ENCODE data around the gene FAM114A1. TPM values are rescaled to one million over a fixed set of nuclear protein-coding genes. Genes with fewer than 3 reads are reported as not detected.

The FAM114A1 gene
- total and polyA plus RNA-seq, 2 experiments from 2014 or later: 32.2 to 39.9 TPM

DNA sequence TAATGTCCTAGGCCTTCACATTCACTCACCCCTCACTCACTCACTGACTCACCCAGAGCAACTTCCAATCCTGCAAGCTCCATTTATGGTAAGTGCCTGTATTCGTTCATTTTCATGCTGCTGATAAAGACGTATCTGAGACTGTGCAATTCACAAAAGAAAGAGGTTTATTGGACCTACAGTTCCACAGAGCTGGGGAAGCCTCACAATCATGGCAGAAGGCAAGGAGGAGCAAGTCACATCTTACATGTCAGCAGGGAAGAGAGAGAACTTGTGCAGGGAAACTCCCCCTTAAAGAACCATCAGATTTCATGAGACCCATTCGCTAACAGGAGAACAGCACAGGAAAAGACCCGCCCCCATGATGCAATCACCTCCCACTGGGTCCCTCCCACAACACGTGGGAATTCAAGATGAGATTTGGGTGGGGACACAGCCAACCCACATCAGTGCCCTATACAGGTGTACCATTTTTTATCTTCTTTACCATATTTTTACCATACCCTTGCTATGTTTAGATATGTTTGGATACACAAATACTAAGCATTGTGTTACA, 44.8 kb upstream of the FAM114A1 start:
- Histone ChIP-seq H3K4me1 (ENCODE audit: low read depth) (no peaks in the 10 kb centered on the region), H3K9me3 (ENCODE audit: low read depth) (no peaks in the 10 kb centered on the region), H3K4me3 (no peak overlapping the region), H3K27ac (no peak overlapping the region), H3K36me3 (no peaks in the 10 kb centered on the region), H3K27me3 (no peaks in the 10 kb centered on the region)
- no peak for DNase-seq (ENCODE audit: low read depth in 1 of 2, low spot score in 1 of 2)
- TF ChIP-seq, protein P1, sequence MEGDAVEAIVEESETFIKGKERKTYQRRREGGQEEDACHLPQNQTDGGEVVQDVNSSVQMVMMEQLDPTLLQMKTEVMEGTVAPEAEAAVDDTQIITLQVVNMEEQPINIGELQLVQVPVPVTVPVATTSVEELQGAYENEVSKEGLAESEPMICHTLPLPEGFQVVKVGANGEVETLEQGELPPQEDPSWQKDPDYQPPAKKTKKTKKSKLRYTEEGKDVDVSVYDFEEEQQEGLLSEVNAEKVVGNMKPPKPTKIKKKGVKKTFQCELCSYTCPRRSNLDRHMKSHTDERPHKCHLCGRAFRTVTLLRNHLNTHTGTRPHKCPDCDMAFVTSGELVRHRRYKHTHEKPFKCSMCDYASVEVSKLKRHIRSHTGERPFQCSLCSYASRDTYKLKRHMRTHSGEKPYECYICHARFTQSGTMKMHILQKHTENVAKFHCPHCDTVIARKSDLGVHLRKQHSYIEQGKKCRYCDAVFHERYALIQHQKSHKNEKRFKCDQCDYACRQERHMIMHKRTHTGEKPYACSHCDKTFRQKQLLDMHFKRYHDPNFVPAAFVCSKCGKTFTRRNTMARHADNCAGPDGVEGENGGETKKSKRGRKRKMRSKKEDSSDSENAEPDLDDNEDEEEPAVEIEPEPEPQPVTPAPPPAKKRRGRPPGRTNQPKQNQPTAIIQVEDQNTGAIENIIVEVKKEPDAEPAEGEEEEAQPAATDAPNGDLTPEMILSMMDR (IDR thresholded peaks at IDR 0.05; ENCODE audit: low read depth, low read length): no peak

DNA sequence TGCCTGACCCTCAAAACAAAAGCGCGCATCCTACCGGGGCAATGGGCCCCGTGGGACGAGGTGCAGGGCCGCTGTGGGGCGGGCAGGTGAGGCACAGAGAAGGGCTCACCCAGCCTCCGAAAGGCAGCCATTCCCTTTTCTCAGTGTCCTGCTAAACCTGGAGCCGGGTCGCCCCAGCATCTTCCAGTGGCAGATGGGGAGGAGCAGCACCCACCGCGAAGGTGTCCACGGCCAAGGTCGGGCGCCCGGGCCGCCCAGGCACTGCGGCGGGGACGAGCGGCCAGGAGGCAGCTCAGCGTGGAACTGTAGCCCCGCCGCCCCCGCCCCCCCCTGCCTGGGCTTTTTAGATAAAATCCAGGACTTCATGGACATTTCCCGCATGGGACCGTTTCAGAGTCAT, 43.8 kb upstream of the FAM114A1 start:
- no peak for DNase-seq (ENCODE audit: low read depth in 1 of 2, low spot score in 1 of 2)
- Histone ChIP-seq H3K27me3 (no peaks in the 10 kb centered on the region), H3K4me1 (ENCODE audit: low read depth) (no peaks in the 10 kb centered on the region), H3K4me3 (no peak overlapping the region), H3K27ac (no peak overlapping the region), H3K9me3 (ENCODE audit: low read depth) (no peaks in the 10 kb centered on the region), H3K36me3 (no peaks in the 10 kb centered on the region)
- TF ChIP-seq, protein P1 (IDR thresholded peaks at IDR 0.05; ENCODE audit: low read depth, low read length): no peak

DNA sequence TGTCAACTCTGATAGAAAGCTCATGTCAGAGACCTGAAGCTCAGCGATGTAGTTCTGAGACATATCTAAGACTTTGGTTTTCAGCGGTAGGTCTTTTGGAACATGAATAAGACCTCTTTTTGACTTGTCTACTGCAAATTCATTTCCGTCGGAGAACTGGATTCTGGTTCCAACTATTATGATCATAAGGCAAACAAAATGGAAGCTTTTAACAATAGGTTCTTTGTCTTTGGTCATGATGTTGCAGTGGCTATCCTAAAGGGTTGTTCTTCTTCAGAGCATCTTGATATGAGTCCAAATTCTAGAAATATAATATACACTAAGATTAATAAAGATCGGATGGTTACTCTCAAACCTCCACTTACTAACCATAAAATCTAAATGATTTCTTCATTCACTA, 38.4 kb upstream of the FAM114A1 start:
- Histone ChIP-seq H3K4me3 (no peak overlapping the region), H3K36me3 (no peaks in the 10 kb centered on the region), H3K4me1 (ENCODE audit: low read depth) (no peaks in the 10 kb centered on the region), H3K27me3 (no peaks in the 10 kb centered on the region), H3K27ac (no peak overlapping the region), H3K9me3 (ENCODE audit: low read depth) (no peaks in the 10 kb centered on the region)
- TF ChIP-seq, protein P1 (IDR thresholded peaks at IDR 0.05; ENCODE audit: low read depth, low read length): no peak
- no peak for DNase-seq (ENCODE audit: low read depth in 1 of 2, low spot score in 1 of 2)

DNA sequence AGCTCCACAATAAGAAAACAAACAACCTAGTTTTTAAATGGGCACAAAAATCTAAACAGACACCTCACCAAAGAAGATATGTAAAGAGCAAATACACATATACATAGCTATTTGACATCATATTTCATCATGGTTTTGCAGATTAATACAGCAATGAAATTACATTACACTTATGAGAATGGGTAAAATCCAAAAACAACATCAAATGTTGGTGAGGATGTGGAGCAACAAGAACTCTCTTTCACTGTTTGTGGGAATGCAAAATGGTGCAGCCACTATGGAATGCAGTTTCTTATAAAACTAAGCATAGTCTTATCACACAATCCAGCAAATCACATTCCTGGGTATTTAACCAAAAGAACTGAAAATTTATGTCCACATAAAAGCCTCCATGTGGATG, 36.0 kb upstream of the FAM114A1 start:
- no peaks in the 10 kb centered on the region for H3K27me3 ChIP-seq
- peak in 1 of 2 donors; percentile 8 for DNase-seq (ENCODE audit: low read depth in 1 of 2, low spot score in 1 of 2)
- no peak overlapping the region for H3K4me3 ChIP-seq
- no peaks in the 10 kb centered on the region for H3K9me3 ChIP-seq (ENCODE audit: low read depth)
- no peaks in the 10 kb centered on the region for H3K4me1 ChIP-seq (ENCODE audit: low read depth)
- TF ChIP-seq, protein P1 (IDR thresholded peaks at IDR 0.05; ENCODE audit: low read depth, low read length): no peak
- H3K27ac ChIP-seq: no peak overlapping the region
- no peaks in the 10 kb centered on the region for H3K36me3 ChIP-seq

DNA sequence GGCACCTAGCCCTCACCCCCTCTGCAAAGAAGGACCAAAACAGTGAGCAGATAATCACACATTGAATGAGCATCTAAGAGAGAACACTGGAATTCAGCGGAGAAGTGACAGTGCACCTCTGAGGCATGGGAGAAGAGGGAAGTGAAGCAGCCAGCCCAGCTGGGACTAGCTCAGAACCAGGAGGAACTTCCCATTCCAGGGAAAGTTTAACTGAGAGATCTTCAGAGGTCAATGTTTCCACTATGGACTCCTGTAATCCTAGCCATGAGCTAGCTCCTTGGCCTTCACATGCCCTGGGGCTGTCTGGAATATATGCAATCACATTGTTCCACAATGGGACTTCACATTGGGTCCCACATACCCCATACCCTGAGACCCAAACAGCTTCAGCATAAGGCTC, 35.4 kb upstream of the FAM114A1 start:
- H3K36me3 ChIP-seq: no peaks in the 10 kb centered on the region
- H3K9me3 ChIP-seq (ENCODE audit: low read depth): no peaks in the 10 kb centered on the region
- H3K27me3 ChIP-seq: no peaks in the 10 kb centered on the region
- H3K27ac ChIP-seq: no peak overlapping the region
- no peak overlapping the region for H3K4me3 ChIP-seq
- TF ChIP-seq, protein P1 (IDR thresholded peaks at IDR 0.05; ENCODE audit: low read depth, low read length): no peak
- DNase-seq (ENCODE audit: low read depth in 1 of 2, low spot score in 1 of 2): no peak
- H3K4me1 ChIP-seq (ENCODE audit: low read depth): no peaks in the 10 kb centered on the region
